ENCODE measurements around the gene TNXB. TPM values are rescaled to one million over a fixed set of nuclear protein-coding genes. Genes with fewer than 3 reads are reported as not detected.
A peak's percentile ranks its signal among the peaks of the same experiment; 100 is the strongest.

Gene TNXB
- total RNA-seq, 1 donor from 2014 or later: 1.9 TPM

GRCh38 chr6:32116674-32117073, 7.5 kb upstream of the TNXB start:
- Mint-ChIP-seq H3K4me1 (ENCODE audit: low read depth) (peaks cover 28% of the 10 kb centered on the region), H3K27me3 (ENCODE audit: low read depth) (no peaks in the 10 kb centered on the region), H3K27ac (ENCODE audit: unreplicated experiment) (no peak overlapping the region), H3K9me3 (ENCODE audit: low read depth) (no peaks in the 10 kb centered on the region), H3K36me3 (ENCODE audit: low read depth) (peaks cover 21% of the 10 kb centered on the region), H3K4me3 (ENCODE audit: unreplicated experiment) (no peak overlapping the region)
- DNase-seq (ENCODE audit: low spot score): no peak
- TF ChIP-seq CTCF (IDR thresholded peaks at IDR 0.05): peak; percentile 72

GRCh38 chr6:32115623-32116022, 6.5 kb upstream of the TNXB start:
- Mint-ChIP-seq H3K9me3 (ENCODE audit: low read depth) (no peaks in the 10 kb centered on the region), H3K4me1 (ENCODE audit: low read depth) (peaks cover 28% of the 10 kb centered on the region), H3K27me3 (ENCODE audit: low read depth) (no peaks in the 10 kb centered on the region), H3K27ac (ENCODE audit: unreplicated experiment) (no peak overlapping the region), H3K36me3 (ENCODE audit: low read depth) (peaks cover 14% of the 10 kb centered on the region), H3K4me3 (ENCODE audit: unreplicated experiment) (no peak overlapping the region)
- no peak for DNase-seq (ENCODE audit: low spot score)
- TF ChIP-seq CTCF (IDR thresholded peaks at IDR 0.05): no peak

- Mint-ChIP-seq H3K9me3 (ENCODE audit: low read depth) (no peaks in the 10 kb centered on the region), H3K4me3 (ENCODE audit: unreplicated experiment) (no peak overlapping the region), H3K4me1 (ENCODE audit: low read depth) (peaks cover 29% of the 10 kb centered on the region), H3K27ac (ENCODE audit: unreplicated experiment) (peak overlapping the region; percentile 67), H3K36me3 (ENCODE audit: low read depth) (peaks cover 14% of the 10 kb centered on the region), H3K27me3 (ENCODE audit: low read depth) (peaks cover 3% of the 10 kb centered on the region)
- no peak for TF ChIP-seq CTCF (IDR thresholded peaks at IDR 0.05)
- DNase-seq (ENCODE audit: low spot score): no peak
Observed at GRCh38 chr6:32114796-32115195, 5.7 kb upstream of the TNXB start.

GRCh38 chr6:32113386-32114352, 4.5 kb upstream of the TNXB start:
- Mint-ChIP-seq H3K27me3 (ENCODE audit: low read depth) (peaks cover 8% of the 10 kb centered on the region), H3K36me3 (ENCODE audit: low read depth) (peaks cover 13% of the 10 kb centered on the region), H3K4me1 (ENCODE audit: low read depth) (peaks cover 25% of the 10 kb centered on the region), H3K9me3 (ENCODE audit: low read depth) (no peaks in the 10 kb centered on the region), H3K27ac (ENCODE audit: unreplicated experiment) (peak overlapping the region; percentile 67), H3K4me3 (ENCODE audit: unreplicated experiment) (no peak overlapping the region)
- DNase-seq (ENCODE audit: low spot score): no peak
- peak; percentile 75 for TF ChIP-seq CTCF (IDR thresholded peaks at IDR 0.05)

GRCh38 chr6:32112431-32112980, 3.4 kb upstream of the TNXB start:
- H3K4me1 Mint-ChIP-seq (ENCODE audit: low read depth): peaks cover 34% of the 10 kb centered on the region
- H3K27ac Mint-ChIP-seq (ENCODE audit: unreplicated experiment): no peak overlapping the region

More at GRCh38 chr6:32112431-32112980, 3.4 kb upstream of the TNXB start:
- Mint-ChIP-seq H3K36me3 (ENCODE audit: low read depth) (peaks cover 11% of the 10 kb centered on the region), H3K27me3 (ENCODE audit: low read depth) (peaks cover 8% of the 10 kb centered on the region), H3K4me3 (ENCODE audit: unreplicated experiment) (no peak overlapping the region), H3K9me3 (ENCODE audit: low read depth) (no peaks in the 10 kb centered on the region)
- no peak for DNase-seq (ENCODE audit: low spot score)
- TF ChIP-seq CTCF (IDR thresholded peaks at IDR 0.05): no peak

Data from chondrocyte (in vitro differentiated cells).